GM19238 (cell line): ENCODE results near the gene ZNF619.
"Not testable (repeated sequence)": the region's sequence is repeated elsewhere in the genome, so short reads cannot be mapped to it uniquely, and the experiment has no call there.

Experiments
- DNase-seq: peaks from one replicate; pipeline ENCODE4 v3.0.0; 2011; ENCODE audit warnings: low spot score; ENCODE audit not compliant: insufficient read length

ZNF619 gene

DNA sequence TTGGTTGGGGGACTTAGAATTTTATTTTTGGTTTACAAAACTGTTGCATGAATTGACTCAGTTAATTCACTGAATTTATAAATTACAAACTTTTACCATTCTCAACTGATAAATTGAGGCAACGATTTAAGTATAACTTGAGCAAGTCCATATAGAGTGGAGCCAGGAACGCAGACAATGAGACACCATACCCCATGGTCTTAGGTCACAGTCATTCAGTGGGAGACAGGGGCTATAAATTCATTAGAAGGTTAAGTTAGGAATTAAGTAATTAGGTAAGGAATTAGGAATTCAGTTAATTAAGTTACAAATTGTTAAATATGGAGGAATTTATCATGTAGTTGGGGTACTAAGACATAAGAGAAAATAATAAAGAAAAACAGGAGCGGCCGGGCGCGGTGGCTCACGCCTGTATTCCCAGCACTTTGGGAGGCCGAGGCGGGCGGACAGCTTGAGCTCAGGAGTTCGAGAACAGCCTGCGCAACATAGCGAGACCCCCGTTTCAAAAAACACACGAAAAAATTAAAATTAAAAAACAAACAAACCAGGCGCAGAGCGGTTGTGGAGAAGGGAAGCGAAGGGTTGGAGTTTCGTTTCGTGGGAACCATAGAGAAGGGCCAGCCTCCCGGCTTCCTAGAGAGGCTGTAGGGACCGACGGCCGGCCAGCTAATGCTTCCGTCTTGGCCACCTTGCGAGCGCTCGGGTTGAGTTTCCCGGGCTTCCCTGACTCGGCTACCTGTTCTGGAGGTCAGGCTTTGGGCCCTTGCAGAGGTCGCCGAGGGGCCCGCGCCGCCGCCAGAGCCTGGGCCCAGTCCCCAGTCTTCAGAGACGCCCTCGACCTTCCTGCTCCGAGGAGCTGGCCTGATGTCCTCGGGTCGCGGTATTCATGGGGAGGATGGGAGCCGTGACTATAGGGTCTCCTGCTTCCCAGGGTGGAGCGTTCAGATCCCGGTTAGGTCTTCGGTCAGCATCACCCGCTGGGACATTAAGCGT lies at the start of gene ZNF619:
Gene ZNF619 (plus strand): TSS at position 645 of the 993 bp plus-strand sequence. CDS start 858 bp downstream, outside the sequence.
- DNase-seq, result peak; percentile 70

DNA sequence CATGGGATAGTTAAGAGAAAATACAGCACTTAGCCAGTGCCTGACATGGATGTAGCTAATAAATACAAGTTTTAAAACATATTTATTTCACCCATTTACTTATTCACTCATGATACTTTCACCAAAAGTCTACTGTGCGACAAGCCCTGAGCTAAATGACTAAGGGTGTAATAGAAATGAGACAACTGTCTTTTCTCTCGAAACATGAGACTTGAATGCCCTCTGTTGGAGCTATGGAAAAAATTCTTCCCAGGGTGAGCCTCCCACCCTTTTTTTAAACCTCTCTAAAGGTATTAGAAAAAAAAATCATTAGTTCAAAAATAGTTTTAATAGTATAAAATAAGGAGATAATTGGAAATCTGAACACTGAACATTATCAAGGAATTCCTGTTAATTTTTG lies 44.1 kb upstream of the ZNF619 start:
- DNase-seq, result no peak

DNA sequence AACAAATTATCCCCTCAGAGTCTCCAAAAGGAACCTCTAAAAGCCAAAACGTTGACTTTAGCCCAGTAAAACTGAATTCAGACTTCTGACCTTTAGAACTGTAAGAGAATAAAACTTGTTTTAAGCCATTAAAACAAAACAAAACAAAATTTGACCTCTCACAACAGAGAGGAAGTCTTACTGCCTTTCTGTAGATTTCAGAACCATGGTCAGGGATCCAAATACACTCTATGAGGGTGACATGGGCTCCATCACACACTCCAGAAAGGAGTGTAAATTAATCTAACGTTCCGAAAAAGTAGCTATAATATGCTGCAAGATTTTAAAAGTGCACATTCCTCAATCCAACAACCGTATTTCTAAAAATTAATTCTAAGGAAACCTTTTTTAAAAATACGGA lies 39.0 kb upstream of the ZNF619 start:
- DNase-seq, result no peak

DNA sequence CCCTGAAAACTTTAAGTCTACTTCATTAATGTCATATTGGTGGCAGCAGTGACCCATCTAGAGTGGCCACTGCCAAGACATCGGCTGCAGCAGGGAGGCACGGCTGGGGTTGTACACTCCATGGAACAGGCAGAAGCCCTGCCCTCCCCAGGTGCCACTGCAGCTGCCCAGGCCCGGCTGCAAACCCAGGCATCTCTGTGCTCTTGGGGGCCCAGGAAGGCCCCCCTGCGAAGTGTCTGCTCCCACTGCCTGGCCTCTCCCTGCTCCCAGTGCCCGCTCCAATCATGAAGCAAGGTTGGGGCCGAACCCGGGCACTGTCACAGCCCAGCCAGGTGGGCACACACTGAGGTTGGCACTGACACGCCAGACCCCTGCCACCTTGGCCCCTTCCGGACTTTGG lies 31.9 kb upstream of the ZNF619 start:
- no peak for DNase-seq

DNA sequence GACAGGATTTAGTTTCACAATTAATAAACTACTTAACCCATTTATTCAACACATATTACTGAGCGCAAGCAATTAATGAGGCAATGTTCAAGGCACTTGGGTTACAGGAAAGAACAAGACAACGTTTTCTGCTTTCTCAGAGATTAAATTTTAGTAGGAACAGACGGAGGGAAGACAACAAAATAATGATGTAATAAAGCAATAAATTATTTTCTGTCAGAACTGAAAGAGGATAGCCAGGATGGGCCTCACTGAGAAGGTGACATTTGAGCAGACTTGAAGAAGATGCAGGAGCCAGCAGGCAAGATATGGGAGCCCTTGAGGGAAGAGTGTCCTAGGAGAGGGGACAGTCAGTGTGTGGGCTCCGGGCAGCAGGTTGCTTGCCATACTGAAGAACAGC lies 31.0 kb upstream of the ZNF619 start:
- DNase-seq, result no peak

DNA sequence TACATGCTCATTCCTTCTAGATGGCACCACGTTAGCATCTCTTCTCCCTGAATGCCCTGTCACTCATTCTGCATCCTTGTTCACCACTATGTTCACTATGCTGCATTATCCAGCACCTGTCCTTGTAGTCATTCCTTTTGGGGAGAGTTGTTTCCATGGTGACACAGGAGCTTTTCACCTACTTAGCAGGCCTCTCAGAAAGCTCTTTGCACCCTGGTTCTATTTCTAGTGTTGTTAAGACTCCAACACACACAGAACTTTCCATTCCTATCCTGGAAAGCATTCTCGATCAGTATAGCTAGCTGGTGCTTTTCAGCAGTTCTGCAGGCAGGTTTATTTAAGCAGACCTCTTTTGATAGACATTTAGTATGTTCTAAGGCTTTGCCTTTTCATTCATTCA lies 26.5 kb upstream of the ZNF619 start:
- no peak for DNase-seq

DNA sequence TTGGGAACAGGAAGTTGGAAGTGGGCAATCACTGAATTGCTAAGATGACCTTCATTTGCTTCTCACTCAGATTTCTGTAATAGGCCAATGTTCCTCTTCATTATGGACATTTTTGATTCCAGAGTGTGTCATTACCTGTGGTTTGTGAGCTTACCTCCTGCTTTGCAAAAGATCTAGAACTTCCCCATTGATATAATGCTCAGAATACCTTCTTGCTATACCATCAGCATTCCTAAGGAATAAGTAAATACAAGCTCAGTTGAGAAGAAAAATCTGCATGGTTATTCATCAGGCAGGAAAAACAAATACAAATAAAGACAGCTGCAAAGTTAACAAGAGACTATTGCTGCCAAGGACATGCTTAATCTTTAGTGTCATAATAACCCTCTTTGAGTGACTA lies 25.4 kb upstream of the ZNF619 start:
- no peak for DNase-seq

DNA sequence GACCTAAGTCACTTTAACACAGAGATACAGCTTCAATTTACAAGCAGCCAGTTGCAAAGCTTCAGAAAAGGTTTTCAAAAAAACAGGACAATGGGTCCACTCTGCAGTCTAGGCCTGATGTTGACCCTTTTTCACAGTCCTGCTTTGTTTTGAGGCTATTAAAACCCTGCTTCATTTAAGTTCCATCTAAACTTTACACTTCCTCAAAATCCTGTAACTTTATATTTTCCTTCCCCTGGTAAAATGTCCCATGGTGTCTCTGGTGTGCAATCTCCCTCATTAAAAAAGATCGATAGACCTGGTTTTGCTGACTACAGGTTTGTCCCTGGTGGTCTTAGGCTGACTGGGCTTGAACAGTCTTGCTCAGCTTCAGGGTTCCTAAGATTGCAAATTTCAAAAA lies 24.9 kb upstream of the ZNF619 start:
- DNase-seq, result no peak

DNA sequence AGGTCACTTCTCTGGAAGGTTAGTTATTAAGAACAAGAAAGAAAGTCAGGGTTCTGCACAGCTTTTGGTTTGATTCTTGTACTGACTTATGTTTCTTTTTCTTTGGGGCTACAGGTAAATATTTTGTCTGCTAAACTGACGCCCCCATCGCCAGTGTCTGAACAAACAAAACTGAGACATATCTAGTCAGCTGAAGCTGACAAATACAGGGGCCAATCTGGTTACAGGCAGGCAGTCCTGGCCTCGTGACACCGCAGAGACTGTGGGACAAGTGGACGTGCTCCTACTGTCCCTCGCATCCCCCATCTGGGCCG lies 24.4 kb upstream of the ZNF619 start:
- no peak for DNase-seq

DNA sequence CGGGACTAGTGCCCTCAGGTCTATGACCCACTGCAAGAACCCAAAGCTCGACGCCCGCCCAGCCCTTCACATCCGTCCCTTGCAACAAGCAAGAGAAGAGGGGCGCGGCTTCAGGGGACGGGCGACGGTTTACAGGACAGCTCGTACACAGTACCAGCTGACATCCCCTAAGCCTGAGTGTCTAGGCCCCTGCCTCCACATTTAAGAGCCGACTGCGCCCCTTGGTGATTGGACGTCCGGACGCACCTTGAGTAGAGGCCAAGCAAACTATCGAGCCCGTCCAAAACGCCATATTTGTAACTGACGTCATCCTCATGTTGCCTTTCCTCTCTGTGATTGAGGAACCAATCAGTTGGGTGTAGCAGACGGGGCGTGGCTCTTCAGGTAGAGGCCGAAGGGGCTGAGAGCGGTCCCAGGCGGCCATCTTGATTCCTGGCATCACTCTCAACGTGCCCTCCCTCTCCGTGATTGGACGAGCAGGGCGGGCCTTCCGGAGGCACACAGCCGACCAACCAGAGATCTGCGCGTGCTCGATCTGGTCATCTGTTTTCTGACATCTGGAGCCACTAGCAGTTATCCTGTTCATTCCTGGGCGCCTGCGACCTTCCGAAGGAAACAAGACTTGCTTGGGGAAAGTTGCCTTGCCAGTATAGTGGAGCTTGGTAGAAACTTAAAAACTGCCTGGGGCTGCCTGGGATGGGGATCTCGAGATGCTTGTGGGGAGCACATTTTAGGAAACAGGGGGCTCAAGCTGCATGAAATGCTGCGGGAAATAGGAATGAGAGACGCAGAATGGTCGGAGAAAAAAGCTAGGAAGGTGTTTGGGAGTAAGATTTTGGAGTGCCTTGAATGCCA lies 23.8 kb upstream of the ZNF619 start:
- DNase-seq, result peak; percentile 92

DNA sequence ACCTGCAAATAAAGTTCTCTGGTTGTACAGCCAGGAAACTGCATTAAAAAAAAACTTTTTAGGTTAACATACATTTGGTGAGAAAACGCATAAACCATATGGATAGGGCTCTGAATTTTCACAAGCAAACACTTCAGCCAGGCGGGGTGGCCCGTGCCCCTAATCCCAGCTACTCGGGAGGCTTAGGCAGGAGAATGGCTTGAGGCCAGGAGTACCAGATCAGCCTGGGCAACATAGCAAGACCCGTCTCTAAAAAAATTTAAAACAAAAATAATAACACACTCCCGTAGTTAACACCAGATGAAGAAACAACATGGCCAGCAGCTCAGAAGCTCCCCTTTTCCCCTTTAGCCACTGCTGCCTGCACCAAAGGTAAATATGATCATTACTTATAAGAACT lies 23.0 kb upstream of the ZNF619 start:
- no peak for DNase-seq

DNA sequence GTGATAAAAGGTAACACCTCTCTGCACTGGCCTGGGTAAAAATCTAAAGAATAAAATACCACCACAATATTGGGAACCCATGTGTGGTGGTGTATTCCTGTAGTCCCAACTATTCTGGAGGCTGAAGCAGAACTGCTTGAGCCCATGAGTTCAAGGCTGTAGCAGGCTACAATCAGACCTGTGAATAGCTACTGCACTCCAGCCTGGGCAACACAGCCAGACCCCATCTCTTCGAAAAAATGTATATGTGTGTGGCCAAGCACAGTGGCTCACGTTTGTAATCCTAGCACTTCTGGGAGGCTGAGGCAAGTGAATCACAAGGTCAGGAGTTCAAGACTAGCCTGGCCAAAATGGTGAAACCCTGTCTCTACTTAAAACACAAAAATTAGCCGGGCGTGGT lies 21.6 kb upstream of the ZNF619 start:
- DNase-seq, result no peak

DNA sequence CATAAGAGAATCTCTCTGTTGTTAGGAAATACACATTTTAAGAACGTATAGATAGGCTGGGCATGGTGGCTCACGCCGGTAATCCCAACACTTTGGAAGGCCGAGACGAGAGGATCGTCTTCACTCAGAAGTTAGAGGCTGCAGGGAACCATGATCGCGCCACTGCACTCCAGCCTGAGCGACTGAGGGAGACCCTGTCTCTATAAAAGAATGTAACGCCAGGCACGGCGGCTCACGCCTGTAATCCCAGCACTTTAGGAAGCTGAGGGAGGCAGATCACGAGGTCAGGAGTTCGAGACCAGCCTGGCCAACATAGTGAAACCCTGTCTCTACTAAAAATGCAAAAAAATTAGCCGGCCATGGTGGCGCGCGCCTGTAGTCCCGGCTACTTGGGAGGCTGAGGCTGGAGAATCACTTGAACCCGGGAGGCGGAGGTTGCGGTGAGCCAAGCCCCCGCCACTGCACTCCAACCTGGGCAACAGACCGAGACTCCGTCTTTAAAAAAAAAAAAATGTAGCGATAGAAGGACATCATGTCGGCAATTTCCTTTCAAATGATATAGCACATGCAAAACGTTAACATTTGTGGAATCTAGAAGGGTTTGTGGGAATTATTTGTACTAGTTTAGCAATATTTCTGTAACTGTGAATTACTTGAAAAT lies 20.5 kb upstream of the ZNF619 start:
- DNase-seq, result no peak

DNA sequence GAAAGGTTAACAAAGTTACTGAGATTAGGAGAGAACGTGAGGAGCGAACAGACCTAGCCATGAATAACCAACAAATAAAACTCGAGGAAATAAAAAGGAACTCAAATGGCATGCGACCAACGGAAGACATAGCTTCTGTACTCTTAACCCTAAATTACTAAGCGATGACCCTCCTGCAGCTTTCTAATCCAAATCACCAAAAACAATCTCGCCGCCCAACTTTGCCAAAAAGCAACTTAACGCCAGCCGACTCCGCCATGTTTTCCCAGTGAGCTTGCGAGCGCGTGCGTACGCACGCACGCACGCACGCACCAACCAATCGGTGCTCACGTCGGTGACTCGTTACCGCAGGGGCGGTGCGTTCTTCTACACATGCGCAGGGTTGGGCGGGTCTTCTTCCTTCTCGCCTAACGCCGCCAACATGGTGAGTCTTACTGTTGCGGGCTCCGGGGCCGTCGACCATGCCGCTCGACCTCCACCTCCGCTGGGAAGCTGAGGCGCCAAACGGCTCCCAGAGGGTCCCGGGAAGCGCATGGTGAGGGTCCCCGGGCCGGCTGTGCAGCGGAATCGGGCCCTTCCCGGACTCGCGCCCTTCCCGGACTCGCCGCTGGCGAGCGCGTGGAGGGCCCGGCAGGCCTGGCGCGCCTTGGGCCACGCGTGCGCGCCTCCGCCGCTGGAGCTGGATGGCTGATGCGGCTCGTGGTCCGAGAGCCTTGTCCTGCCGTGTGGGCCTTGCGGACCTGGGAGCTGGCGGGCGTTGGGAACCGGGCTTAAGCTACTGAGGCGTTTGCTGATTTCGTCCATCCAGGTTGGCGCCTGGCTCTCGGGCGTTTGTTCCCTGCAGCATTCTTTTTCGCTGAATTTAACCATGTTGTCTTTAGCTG lies 19.7 kb upstream of the ZNF619 start, which contains the start of gene RPL14:
Gene RPL14 (plus strand): TSS at position 400 of the 884 bp plus-strand sequence. CDS start 133 bp downstream, at position 533.
- DNase-seq, result peak; percentile 73

DNA sequence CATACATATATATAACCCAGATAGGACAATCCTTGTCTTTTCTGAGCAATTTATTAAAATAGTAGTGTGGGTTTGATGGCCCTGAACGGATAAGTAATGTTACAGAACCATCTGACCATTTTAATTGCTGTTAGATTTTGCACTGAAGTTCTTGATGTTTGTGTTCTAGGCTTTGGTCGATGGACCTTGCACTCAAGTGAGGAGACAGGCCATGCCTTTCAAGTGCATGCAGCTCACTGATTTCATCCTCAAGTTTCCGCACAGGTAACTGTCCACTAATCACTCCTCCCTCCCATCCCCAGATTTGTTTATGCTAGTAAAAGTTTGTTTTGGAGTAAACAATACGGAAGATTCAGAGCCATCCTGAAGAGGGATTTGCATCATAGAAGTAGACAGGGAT lies 18.4 kb upstream of the ZNF619 start:
- DNase-seq, result no peak

DNA sequence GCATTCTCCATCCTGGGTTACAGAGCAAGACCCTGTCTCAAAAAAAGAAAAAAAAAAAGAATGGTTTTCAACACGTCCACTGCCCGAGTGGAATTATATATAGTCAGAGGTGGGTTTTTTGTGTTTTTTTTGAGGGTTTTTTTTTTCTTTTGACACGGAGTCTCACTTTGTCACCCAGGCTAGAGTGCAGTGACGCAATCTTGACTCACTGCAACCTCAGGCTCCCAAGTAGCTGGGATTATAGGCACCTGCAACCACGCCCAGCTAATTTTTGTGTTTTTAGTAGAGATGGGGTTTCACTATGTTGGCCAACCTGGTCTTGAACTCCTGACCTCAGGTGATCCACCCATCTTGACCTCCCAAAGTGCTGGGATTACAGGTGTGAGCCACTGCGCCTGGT lies 16.4 kb upstream of the ZNF619 start:
- not testable (repeated sequence) for DNase-seq

DNA sequence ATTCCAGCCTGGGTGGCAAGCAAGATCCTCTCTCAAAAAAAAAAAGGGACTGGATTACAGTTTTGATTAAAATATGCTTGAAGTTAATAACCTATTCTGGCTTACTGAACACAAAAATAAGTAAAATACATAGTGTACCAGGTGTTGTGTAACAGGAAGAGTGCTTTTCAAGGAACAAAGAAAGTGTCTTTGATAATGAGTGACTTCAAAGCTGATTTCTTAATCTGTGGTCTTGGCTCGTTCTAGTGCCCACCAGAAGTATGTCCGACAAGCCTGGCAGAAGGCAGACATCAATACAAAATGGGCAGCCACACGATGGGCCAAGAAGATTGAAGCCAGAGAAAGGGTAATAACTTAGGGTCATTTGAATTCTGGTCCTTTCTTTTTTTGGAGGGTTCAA lies 15.8 kb upstream of the ZNF619 start:
- DNase-seq, result no peak

DNA sequence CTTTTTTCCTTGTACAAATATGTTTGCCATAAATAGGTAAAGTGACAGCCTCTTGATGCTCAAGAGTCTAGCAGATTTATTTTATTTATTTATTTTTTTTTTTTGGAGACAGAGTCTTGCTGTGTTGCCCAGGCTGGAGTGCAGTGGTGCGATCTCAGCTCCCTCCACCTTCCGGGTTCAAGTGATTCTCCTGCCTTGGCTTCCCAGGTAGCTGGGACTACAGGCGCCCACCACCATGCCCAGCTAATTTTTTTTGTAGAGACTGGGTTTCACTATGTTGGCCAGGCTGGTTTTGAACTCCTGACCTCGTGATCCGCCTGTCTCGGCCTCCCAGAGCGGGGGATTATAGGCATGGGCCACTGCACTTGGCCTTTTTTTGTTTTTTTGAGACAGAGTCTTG lies 14.1 kb upstream of the ZNF619 start:
- not testable (repeated sequence) for DNase-seq

DNA sequence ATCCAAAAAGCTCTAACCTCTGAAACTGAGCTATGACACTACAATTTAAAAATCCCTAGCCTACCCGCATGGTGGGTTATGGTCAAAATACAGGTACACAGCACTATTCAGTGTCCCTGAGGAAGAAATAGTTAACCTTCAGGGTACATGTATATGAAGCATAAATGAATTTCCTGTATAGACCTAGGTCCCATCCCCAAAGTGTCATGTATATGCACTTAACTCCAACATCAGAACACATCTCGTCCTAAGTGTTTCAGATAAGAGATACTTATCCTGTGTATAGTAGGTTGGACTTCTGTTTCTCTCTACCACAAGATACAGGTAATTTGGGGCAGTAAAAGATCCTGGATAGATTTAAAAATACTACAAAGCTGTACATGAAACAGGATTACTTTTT lies 13.3 kb upstream of the ZNF619 start:
- DNase-seq, result no peak

DNA sequence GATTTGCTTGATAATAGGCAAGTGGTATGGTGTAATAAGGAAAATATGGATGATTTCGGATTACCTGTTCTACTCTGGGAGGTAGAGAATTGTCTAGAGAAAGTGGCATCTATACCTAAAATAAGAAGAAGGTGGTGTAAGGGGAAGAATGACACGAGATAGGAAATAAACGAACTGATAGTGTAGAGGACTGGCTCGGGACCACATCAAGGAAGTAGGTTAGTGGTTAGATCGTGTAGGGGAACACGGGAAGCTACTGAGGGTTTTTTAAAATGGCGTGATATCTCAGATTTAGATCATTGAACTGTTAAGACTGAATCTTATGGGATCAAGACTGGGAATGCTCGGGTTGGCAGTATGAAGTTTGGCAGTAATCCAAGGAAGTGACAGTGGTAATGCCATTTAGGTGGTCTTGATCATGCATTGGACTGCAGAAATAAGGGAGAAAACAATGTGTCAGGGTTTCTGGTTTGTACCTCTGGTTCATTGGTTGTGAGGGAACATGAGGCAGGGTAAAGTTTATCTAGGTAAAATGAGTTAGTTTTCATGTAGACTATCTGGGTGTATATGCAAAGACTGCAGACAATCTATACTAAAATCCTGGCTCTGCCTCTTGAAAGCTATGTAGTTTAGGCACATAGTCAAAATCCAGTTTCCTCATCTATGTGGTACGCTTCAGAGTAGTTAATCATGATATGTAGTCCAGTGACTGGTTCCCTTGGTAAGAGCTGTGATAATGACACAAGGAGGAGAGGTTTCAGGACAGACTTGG lies 12.4 kb upstream of the ZNF619 start:
- DNase-seq, result no peak
